ENCODE results near the gene SH2B2.
"Not testable (repeated sequence)": the region's sequence is repeated elsewhere in the genome, so short reads cannot be mapped to it uniquely, and the experiment has no call there.

Gene SH2B2

GRCh38 chr7:102284891-102285539 lies 1.7 kb upstream of the SH2B2 start:
- no peak for DNase-seq (ENCODE audit: low read depth in 1 of 2, low spot score in 1 of 2)

DNA sequence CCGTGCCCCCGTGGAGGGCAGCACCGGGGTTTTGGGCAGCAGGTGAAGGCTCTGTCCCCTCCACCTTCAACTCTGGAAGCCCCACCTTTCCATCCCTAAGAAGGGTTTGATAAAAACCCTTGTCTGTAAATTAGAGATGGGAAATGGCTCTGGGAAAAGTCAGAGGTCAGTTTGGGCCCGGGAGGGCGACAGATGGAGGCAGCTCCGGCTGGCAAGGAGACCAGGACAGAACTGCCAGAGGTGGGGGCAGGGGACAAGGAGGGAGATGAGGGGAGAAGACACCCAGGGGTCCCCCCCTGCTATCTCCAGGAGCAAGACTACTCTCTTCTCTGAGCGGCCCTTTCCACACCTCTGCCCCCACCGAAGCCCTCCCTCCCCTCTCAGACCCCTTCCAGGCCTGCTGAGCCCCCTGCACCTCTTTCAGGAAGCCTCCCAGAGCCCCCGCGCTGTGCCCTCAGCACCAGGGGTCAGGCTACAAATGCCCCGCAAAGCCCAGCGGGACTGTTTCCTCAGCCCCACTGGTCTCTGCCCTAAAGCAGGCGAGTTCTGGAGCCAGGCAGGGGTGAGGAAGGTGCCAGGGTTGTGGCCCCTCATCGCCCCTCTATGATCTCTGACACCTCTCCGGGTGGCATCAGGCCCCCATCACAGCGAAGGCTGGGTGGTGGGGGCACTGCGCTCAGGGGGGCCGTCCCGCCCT lies 980 bp upstream of the SH2B2 start:
- no peak for DNase-seq (ENCODE audit: low read depth in 1 of 2, low spot score in 1 of 2)

DNA sequence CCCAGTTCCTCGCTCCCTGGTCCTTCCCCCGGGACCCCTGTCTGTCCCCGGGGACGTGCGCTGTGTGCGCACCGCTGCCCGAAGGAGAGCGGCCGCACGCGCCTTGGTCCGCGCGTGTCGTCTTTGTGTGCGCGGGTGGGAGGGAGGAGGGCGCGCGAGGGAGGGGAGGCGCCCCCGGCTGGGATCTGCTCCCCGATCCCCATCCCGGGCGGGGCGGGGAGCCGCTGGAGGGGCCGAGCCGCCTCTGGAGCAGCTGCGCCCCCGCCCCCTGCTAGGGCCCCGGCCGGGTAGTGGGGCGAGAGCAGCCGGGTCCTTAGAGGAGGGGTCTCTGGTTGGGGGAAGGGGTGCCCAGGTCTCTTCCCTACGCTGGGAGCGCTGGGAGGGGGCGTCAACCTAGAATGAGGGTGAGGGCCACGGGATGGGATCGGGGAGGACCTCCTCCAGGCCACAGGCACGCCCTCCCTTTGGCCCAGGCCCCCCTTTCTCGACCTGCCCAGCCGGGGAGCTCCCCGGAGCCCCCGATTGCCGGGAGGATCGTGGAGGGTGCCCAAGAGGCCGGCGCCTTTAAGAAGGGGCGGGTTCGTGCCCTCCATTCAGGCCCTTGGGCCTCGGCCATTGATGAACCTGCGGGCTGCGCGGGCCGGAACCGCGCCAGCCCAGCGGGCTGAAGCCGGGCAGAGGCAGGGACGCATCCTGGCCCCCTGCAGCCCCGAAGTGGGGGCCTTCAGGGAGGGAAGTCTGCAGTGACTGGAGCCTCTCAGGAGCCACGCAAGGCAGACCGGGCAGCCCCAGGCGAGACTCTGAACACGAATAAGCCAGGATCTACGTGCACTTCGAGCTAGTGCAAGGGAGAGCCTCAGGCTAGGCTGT lies 678 bp downstream of the SH2B2 start:
- no peak for DNase-seq (ENCODE audit: low read depth in 1 of 2, low spot score in 1 of 2)

DNA sequence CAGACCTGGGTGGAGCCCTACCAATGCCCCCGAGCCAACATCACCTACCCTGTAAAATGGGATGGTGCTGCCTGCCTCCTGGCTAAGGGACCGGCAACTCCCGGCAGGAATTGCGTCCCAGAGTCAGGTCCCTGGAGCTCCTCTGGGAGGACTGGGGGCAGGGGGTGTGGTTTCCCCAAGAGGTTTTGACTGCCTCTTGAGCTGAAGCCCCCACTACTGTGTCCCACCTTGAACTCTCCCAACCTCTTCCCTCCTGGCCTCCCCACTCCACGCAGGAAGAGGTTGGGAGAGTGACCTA lies 1.3 kb downstream of the SH2B2 start:
- no peak for DNase-seq (ENCODE audit: low read depth in 1 of 2, low spot score in 1 of 2)

GRCh38 chr7:102288285-102288930 lies 1.7 kb downstream of the SH2B2 start:
- no peak for DNase-seq (ENCODE audit: low read depth in 1 of 2, low spot score in 1 of 2)

GRCh38 chr7:102289057-102289456 lies 2.4 kb downstream of the SH2B2 start:
- no peak for DNase-seq (ENCODE audit: low read depth in 1 of 2, low spot score in 1 of 2)

GRCh38 chr7:102291056-102291915 lies 4.6 kb downstream of the SH2B2 start:
- DNase-seq (ENCODE audit: low read depth in 1 of 2, low spot score in 1 of 2): no peak

- no peak for DNase-seq (ENCODE audit: low read depth in 1 of 2, low spot score in 1 of 2)
These were observed 5.2 kb downstream of the SH2B2 start for GRCh38 chr7:102291916-102292267.

GRCh38 chr7:102292813-102293798 lies 6.4 kb downstream of the SH2B2 start:
- no peak for DNase-seq (ENCODE audit: low read depth in 1 of 2, low spot score in 1 of 2)

DNA sequence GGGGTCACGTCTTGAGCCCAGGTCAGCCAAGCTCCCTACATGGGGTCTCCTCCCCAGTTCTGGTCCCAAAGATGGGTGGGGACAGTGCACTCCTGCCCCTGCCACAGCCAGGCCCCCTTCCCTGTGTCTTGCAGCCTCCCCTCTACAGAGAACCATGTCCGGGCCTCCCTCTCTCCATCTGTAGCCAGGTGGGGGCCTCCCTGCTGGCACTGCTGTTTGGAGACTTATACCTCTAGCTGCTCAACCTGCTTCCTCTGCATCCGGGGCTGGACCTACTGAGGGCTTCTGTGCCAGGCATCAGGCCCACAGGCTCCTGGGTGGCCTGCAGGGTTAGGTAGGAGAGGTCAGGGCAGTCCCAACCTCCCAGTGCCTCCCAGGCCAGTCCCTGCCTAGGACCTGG lies 7.9 kb downstream of the SH2B2 start:
- no peak for DNase-seq (ENCODE audit: low read depth in 1 of 2, low spot score in 1 of 2)

DNA sequence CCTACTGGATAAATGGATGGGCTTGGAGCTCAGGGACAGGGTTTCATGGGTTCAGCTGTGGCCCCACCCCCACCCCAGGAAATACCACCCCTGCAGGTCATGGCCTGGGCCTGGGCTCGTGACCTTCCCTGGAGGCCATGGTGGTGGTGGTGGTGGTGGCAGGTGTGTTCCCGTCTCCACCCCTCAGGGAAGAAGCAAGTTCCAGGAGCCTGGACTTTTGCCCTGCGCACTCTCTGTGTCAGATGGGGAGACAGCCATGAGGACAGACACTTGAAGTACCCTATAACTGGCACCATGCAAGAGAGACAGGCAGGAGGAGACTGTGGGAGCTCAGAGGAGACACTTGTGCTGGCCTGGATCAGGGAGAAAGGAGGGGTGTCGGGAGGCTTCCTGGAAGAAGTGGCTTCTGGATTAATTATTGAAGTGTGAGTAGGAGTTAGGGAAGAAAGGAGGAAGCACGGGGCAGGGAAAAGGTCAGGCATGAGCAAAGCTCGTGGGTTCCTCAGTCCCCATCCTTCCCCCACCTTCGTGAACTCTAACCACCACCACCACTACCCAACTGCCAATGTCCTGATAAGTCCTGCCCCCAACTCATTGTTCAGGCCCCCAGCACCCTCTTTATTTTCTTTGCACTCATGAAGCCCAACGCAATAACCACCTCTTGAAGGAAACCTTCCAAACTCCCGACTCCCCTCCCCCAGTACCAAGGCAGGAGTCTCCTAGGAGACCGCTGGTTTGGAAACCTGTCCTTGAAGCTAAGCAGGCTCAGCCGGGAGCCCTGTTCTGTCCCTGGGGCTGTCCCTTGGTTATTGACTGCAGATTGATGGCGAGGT lies 8.9 kb downstream of the SH2B2 start:
- DNase-seq (ENCODE audit: low read depth in 1 of 2, low spot score in 1 of 2): no peak

GRCh38 chr7:102296179-102296438 lies 9.4 kb downstream of the SH2B2 start:
- DNase-seq (ENCODE audit: low read depth in 1 of 2, low spot score in 1 of 2): no peak

- DNase-seq (ENCODE audit: low read depth in 1 of 2, low spot score in 1 of 2): no peak
These were observed 9.8 kb downstream of the SH2B2 start for GRCh38 chr7:102296514-102296913.

GRCh38 chr7:102297487-102298218 lies 11.0 kb downstream of the SH2B2 start:
- DNase-seq (ENCODE audit: low read depth in 1 of 2, low spot score in 1 of 2): no peak

GRCh38 chr7:102300643-102301221 lies 14.1 kb downstream of the SH2B2 start:
- DNase-seq (ENCODE audit: low read depth in 1 of 2, low spot score in 1 of 2): no peak

- DNase-seq (ENCODE audit: low read depth in 1 of 2, low spot score in 1 of 2): not testable (repeated sequence)
These were observed 14.7 kb downstream of the SH2B2 start for GRCh38 chr7:102301367-102301766.

GRCh38 chr7:102302025-102302424 lies 15.4 kb downstream of the SH2B2 start:
- DNase-seq (ENCODE audit: low read depth in 1 of 2, low spot score in 1 of 2): no peak

All from stimulated activated CD4-positive, alpha-beta T cell treated with anti-CD3 and anti-CD28 coated beads, Interleukin-15, amount 100 ng/mL, for 1 hour (primary cell).